ENCODE data around the gene ATXN1. TPM values are rescaled to one million over a fixed set of nuclear protein-coding genes. Genes with fewer than 3 reads are reported as not detected.

ATXN1 gene
- total and polyA plus RNA-seq, 2 of the 8 experiments (the other 6 are each of a cell fraction or from before 2014, with no cell fraction given): 1.6 to 4.0 TPM

DNA sequence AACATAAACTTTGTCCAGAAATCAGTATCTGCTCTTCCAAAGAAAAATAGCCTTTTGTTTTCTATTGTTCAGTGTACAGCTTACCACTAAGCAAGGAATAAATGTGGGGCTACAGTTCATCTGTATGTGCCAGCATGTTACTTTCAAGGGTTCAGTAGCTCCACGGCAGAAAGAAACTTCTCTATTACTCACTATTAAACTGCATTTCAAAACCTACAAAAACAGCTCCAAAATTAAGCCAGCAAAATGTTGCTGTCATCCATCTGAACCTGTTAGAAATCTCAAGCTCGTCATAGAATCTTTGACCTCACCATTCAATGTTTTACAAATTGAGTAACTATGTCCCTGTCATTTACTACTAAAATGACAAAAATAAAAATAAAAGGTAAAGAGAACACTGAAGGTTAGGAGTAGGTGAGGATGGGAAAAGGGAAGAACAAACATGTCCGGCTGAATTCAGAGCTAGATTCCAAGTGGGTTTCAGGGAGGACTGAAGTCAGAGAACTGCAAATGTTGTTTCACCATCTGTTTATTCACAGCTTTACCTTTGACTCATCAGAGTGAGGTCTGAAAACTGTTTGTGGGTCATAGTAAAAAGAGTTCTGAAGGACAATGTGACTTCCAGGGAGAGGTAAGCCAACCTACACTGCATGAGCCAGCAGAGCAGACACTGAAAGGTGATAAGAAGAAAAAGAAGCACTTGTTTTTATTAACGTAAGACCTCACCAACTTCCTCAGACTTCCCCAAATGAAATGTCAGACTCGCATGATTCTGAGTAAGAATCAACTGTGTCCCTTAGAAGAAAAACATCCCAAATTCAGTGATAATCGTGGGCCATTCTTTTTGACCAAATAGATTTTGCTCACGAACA, 62.0 kb downstream of the ATXN1 start:
- Histone ChIP-seq H2BK12ac (ENCODE audit: low read depth, low read length) (no peak overlapping the region), H3K4ac (replicated peaks; ENCODE audit: insufficient read length, low read depth, low read length) (no peak overlapping the region), H2BK15ac (ENCODE audit: low read length) (no peak overlapping the region), H4K20me1 (replicated peaks in 1 of 2; ENCODE audit: control insufficient read depth in 1 of 2, insufficient read depth in 2 of 2, low read length in 2 of 2) (no peaks in the 10 kb centered on the region), H3K9me3 (ENCODE audit: insufficient read depth in 2 of 2, low read depth in 1 of 2, low read length in 1 of 2) (no peaks in the 10 kb centered on the region), H2BK5ac (ENCODE audit: low read depth, low read length) (no peak overlapping the region), H2AK5ac (ENCODE audit: low read depth, low read length) (no peak overlapping the region), H3K4me3 (ENCODE audit: extremely low read depth in 1 of 4, insufficient read depth in 2 of 4, low read depth in 3 of 4, low read length in 4 of 4) (no peak overlapping the region), H3K4me2 (ENCODE audit: insufficient read depth in 1 of 2, low read depth in 2 of 2, low read length in 2 of 2) (no peak overlapping the region), H3K4me1 (replicated peaks in 1 of 4; ENCODE audit: control insufficient read depth in 3 of 4, insufficient read depth in 4 of 4, low read length in 3 of 4) (peaks cover 0 to 6% (median 3%) of the 10 kb centered on the region in 4 experiments; a peak in 4 of 7 replicates), H3K56ac (replicated peaks; ENCODE audit: insufficient read length, low read depth, low read length) (no peak overlapping the region), H4K91ac (replicated peaks; ENCODE audit: insufficient read length, low read length) (no peak overlapping the region), H3K14ac (ENCODE audit: insufficient read length) (no peak overlapping the region), H4K8ac (ENCODE audit: extremely low read depth, insufficient read depth, low read length) (no peak overlapping the region), H3K27ac (ENCODE audit: low read depth, low read length) (no peak overlapping the region), H3K9ac (replicated peaks in 1 of 4; ENCODE audit: extremely low read depth in 1 of 4, low read depth in 3 of 4, low read length in 3 of 4) (no peak overlapping the region), H3K23me2 (ENCODE audit: low read depth, low read length) (no peaks in the 10 kb centered on the region), H2BK120ac (replicated peaks; ENCODE audit: low read depth, low read length) (no peak overlapping the region), H3K79me2 (ENCODE audit: control insufficient read depth in 1 of 2, insufficient read depth in 2 of 2, low read length in 2 of 2) (no peaks in the 10 kb centered on the region), H4K5ac (ENCODE audit: insufficient read length, low read depth, low read length) (no peak overlapping the region), H2AFZ (ENCODE audit: low read length) (no peak overlapping the region), H3K18ac (ENCODE audit: extremely low read depth, low read length) (no peak overlapping the region), H3K79me1 (ENCODE audit: low read depth, low read length) (no peaks in the 10 kb centered on the region), H3K36me3 (ENCODE audit: control insufficient read depth in 2 of 4, insufficient read depth in 4 of 4, low read length in 3 of 4) (no peaks in the 10 kb centered on the region), H2BK20ac (ENCODE audit: low read length) (no peak overlapping the region), H3K23ac (ENCODE audit: insufficient read length) (no peak overlapping the region), H3K27me3 (replicated peaks in 1 of 4; ENCODE audit: control insufficient read depth in 3 of 4, extremely low read depth in 1 of 4, insufficient read depth in 3 of 4, low read length in 3 of 4) (no peaks in the 10 kb centered on the region)
- no peak for TF ChIP-seq CHD2 (IDR thresholded peaks at IDR 0.05; ENCODE audit: low read length)
- no peak for TF ChIP-seq NRF1 (IDR thresholded peaks at IDR 0.05; ENCODE audit: low read depth, low read length)
- TF ChIP-seq SP1 (IDR thresholded peaks at IDR 0.05; ENCODE audit: low read depth, low read length): no peak
- POLR2A ChIA-PET (ENCODE audit: partially characterized antibody): no interaction called here
- CTCF ChIA-PET (ENCODE audit: partially characterized antibody): interaction anchor here (0.8 to 3.8 kb wide), 4 partner anchors 14 to 182 kb away, joined by 3 to 13 read pairs (median 3); no protein-coding TSS in a partner anchor
- DNase-seq (ENCODE audit: low read depth in 1 of 2, low spot score in 2 of 2) (no peak), FAIRE-seq (no peak)
- 86% methylated on average over 7 of the region's 7 CpGs; no CpG with 5 or more reads in 1 of the 2 experiments for WGBS, 2 experiments (ENCODE audit: extremely low coverage in 1 of 2, insufficient coverage in 1 of 2, insufficient read length in 1 of 2, insufficient replicate concordance in 2 of 2, low coverage in 1 of 2, low lambda C conversion rate in 2 of 2, missing lambda C conversion rate in 1 of 2)
